HEK293 (cell line): ENCODE measurements around the gene ENAH.

Experiments used
- CTCF ChIA-PET: fragments of 350-600 bp; formaldehyde crosslinking; extraction: SDS; loops from one replicate; lab custom pipeline; 2021; ENCODE audit warnings: antibody characterized with exemption; lab: Yijun Ruan, JAX
- POLR2A ChIA-PET: fragments of 300-600 bp; formaldehyde crosslinking; extraction: SDS; loops from one replicate; lab custom pipeline; 2020; ENCODE audit warnings: antibody characterized with exemption, inconsistent platforms; lab: Yijun Ruan, JAX
- H3K27ac ChIP-seq: fragments of 200-500 bp; sonication (Bioruptor generic); 2 replicates; pipeline ENCODE4 v1.5.1; 2014; ENCODE audit warnings: low read depth, low read length, control low read depth, inconsistent platforms; ENCODE audit errors: extremely low read depth
- H3K36me3 ChIP-seq, 2 experiments: fragments of 200-500 bp in 1 of 2; sonication (Bioruptor generic) in 1 of 2; 1 replicate in 1 of 2; 2 replicates in 1 of 2; pipeline ENCODE4 v1.5.1; 2014 to 2017; ENCODE audit warnings: inconsistent platforms in 2 of 2, low read length in 2 of 2; ENCODE audit not compliant: control insufficient read depth in 2 of 2, insufficient read depth in 1 of 2
- H3K4me1 ChIP-seq: fragments of 200-500 bp; sonication (Bioruptor generic); 2 replicates; pipeline ENCODE4 v1.5.1; 2014; ENCODE audit warnings: mild to moderate bottlenecking, low read length, inconsistent platforms; ENCODE audit not compliant: control insufficient read depth, insufficient read depth
- H3K4me3 ChIP-seq: 2 replicates; pipeline ENCODE4 v1.5.1; 2011; ENCODE audit warnings: low read depth, mild to moderate bottlenecking, control low read depth, low read length, moderate library complexity
- H3K9me3 ChIP-seq: fragments of 200-500 bp; sonication (Bioruptor generic); 2 replicates; pipeline ENCODE4 v1.5.1; 2014; ENCODE audit warnings: low read depth, low read length, inconsistent platforms; ENCODE audit not compliant: control insufficient read depth, insufficient read depth
- CTCF ChIP-seq: fragments of 450-650 bp; formaldehyde crosslinking; IDR thresholded peaks from 2 replicates; pipeline ENCODE4 v1.5.1; 2016; ENCODE audit warnings: missing biosample characterization, missing genetic modification characterization
- EGR2 ChIP-seq: fragments of 450-650 bp; formaldehyde crosslinking; IDR thresholded peaks from 2 replicates; pipeline ENCODE4 v1.5.1; 2016; ENCODE audit warnings: low read depth, missing biosample characterization, missing genetic modification characterization
- KLF1 ChIP-seq: fragments of 450-650 bp; formaldehyde crosslinking; IDR thresholded peaks from 2 replicates; pipeline ENCODE4 v1.5.1; 2016; ENCODE audit warnings: missing biosample characterization, missing genetic modification characterization
- KLF16 ChIP-seq: fragments of 450-650 bp; formaldehyde crosslinking; IDR thresholded peaks from 2 replicates; pipeline ENCODE4 v1.5.1; 2017; ENCODE audit warnings: missing biosample characterization, missing genetic modification characterization
- KLF8 ChIP-seq: fragments of 450-650 bp; formaldehyde crosslinking; IDR thresholded peaks from 2 replicates; pipeline ENCODE4 v1.5.1; 2016; ENCODE audit warnings: missing biosample characterization, missing genetic modification characterization
- SALL2 ChIP-seq: fragments of 450-650 bp; formaldehyde crosslinking; IDR thresholded peaks from 2 replicates; pipeline ENCODE4 v1.5.0; 2017; ENCODE audit warnings: missing biosample characterization, mild to moderate bottlenecking, missing genetic modification characterization, borderline replicate concordance
- ZBTB7A ChIP-seq: fragments of 450-650 bp; formaldehyde crosslinking; IDR thresholded peaks from 2 replicates; pipeline ENCODE4 v1.5.1; 2016; ENCODE audit warnings: low read depth, missing biosample characterization, missing genetic modification characterization
- ZFHX2 ChIP-seq: fragments of 450-650 bp; formaldehyde crosslinking; conservative IDR thresholded peaks from 2 replicates; pipeline ENCODE4 v1.5.1; 2016; ENCODE audit warnings: missing biosample characterization, missing genetic modification characterization
- ZFP41 ChIP-seq: fragments of 450-650 bp; formaldehyde crosslinking; IDR thresholded peaks from 2 replicates; pipeline ENCODE4 v1.5.1; 2016; ENCODE audit warnings: missing biosample characterization, missing genetic modification characterization, borderline replicate concordance
- ZNF221 ChIP-seq: fragments of 450-650 bp; formaldehyde crosslinking; IDR thresholded peaks from 2 replicates; pipeline ENCODE4 v1.5.1; 2017; ENCODE audit warnings: missing biosample characterization, missing genetic modification characterization, borderline replicate concordance
- ZNF350 ChIP-seq: fragments of 450-650 bp; formaldehyde crosslinking; IDR thresholded peaks from 2 replicates; pipeline ENCODE4 v1.5.0; 2017; ENCODE audit warnings: missing biosample characterization, mild to moderate bottlenecking, missing genetic modification characterization
- ZNF501 ChIP-seq: fragments of 450-650 bp; formaldehyde crosslinking; IDR thresholded peaks from 2 replicates; pipeline ENCODE4 v1.5.1; 2016; ENCODE audit warnings: missing biosample characterization, missing genetic modification characterization
- ZNF76 ChIP-seq: fragments of 450-650 bp; formaldehyde crosslinking; IDR thresholded peaks from 2 replicates; pipeline ENCODE4; 2016; ENCODE audit warnings: low read depth, missing biosample characterization, missing genetic modification characterization, borderline replicate concordance
- ZNF785 ChIP-seq: fragments of 450-650 bp; formaldehyde crosslinking; IDR thresholded peaks from 2 replicates; pipeline ENCODE4 v1.5.1; 2016; ENCODE audit warnings: missing biosample characterization, missing genetic modification characterization
- ZNF791 ChIP-seq: fragments of 450-650 bp; formaldehyde crosslinking; IDR thresholded peaks from 2 replicates; pipeline ENCODE4 v1.5.1; 2016; ENCODE audit warnings: missing biosample characterization, missing genetic modification characterization
- ZNF843 ChIP-seq: fragments of 450-650 bp; formaldehyde crosslinking; IDR thresholded peaks from 2 replicates; pipeline ENCODE4 v1.5.1; 2016; ENCODE audit warnings: missing biosample characterization, missing genetic modification characterization
- TF ChIP-seq, protein P1 (sequence below): fragments of 450-650 bp; formaldehyde crosslinking; IDR thresholded peaks from 2 replicates; pipeline ENCODE4 v1.5.1; 2016; ENCODE audit warnings: missing biosample characterization, missing genetic modification characterization
- TF ChIP-seq, protein P2 (sequence below): fragments of 450-650 bp; formaldehyde crosslinking; IDR thresholded peaks from 2 replicates; pipeline ENCODE4 v1.5.1; 2016; ENCODE audit warnings: missing biosample characterization, missing genetic modification characterization
- TF ChIP-seq, protein P3 (sequence below): fragments of 450-650 bp; formaldehyde crosslinking; IDR thresholded peaks from 2 replicates; pipeline ENCODE4 v1.5.1; 2016; ENCODE audit warnings: missing biosample characterization, missing genetic modification characterization, borderline replicate concordance

Gene ENAH

DNA sequence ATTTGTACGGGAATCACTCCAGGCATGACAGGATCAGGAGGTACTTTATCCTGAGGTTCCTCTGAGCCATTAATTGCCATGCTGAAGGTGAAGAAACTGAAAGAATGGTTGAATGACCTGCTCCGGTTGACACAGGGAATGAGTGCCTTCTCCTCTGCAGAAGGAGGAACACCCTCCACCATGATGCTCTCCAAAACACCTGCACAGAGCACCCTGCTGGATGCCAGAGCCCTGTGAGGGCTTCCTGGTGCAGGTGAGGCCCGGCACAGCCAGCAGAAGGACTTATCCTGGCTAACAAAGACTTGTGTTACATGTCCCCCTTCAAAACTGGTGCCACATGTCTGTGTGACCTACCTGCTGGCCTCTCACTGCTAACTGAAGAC is 210.8 kb downstream of the ENAH start (continued):
- TF ChIP-seq, protein P1, sequence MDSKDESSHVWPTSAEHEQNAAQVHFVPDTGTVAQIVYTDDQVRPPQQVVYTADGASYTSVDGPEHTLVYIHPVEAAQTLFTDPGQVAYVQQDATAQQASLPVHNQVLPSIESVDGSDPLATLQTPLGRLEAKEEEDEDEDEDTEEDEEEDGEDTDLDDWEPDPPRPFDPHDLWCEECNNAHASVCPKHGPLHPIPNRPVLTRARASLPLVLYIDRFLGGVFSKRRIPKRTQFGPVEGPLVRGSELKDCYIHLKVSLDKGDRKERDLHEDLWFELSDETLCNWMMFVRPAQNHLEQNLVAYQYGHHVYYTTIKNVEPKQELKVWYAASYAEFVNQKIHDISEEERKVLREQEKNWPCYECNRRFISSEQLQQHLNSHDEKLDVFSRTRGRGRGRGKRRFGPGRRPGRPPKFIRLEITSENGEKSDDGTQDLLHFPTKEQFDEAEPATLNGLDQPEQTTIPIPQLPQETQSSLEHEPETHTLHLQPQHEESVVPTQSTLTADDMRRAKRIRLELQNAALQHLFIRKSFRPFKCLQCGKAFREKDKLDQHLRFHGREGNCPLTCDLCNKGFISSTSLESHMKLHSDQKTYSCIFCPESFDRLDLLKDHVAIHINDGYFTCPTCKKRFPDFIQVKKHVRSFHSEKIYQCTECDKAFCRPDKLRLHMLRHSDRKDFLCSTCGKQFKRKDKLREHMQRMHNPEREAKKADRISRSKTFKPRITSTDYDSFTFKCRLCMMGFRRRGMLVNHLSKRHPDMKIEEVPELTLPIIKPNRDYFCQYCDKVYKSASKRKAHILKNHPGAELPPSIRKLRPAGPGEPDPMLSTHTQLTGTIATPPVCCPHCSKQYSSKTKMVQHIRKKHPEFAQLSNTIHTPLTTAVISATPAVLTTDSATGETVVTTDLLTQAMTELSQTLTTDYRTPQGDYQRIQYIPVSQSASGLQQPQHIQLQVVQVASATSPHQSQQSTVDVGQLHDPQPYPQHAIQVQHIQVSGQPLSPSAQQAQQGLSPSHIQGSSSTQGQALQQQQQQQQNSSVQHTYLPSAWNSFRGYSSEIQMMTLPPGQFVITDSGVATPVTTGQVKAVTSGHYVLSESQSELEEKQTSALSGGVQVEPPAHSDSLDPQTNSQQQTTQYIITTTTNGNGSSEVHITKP, result no peak
- no peak for TF ChIP-seq ZBTB7A
- TF ChIP-seq SALL2 (tag by site-specific recombination), result no peak
- no peak; the same call in 1 of the 2 replicates for TF ChIP-seq ZNF843 (tag by site-specific recombination)
- no peak for TF ChIP-seq ZNF791 (tag by site-specific recombination)

DNA sequence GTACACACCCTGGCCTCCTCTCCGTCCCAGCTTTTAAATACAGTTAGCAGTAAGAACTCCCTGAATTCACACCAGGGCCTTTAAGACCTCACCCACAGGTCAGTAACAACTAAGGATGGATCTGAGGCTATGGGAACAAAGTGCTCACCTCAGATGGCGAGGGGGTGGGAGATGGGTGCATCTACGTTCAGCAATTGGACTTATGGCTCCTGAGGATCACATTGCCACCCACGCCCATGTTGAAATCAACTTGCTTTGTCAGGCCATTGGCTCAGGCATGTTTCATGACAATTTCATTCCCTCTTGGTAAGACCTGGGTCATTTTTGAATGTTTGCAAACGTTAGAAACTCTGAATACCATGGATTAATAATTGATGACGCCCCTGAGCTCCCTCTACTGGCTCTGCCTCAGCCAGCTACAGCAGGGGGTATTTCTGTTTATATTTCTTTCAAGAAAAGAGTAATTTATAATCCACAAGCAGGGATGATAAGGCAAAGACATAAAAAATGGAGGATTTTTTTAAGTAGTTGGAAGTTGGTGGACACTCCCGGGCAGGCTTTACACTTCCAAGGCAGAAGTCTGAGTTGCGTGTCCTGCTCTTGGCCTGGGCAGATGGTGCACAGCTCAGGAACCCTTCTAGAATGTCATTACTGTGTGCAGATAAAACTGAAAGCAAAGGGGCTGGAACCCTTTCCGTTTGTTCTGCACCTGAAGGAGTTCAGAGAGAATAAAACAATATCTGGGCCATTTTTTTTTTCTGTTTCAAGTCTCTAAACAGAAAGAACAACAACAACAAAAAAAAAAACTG is 211.4 kb downstream of the ENAH start:
- Histone ChIP-seq H3K4me1 (0 out of 2 replicates have a peak, but pooled peaks cover 2% of the 10 kb centered on the region), H3K27ac (no peak overlapping the region), H3K36me3 (no peaks in the 10 kb centered on the region), H3K4me3 (no peak overlapping the region), H3K9me3 (no peaks in the 10 kb centered on the region)
- ChIA-PET CTCF (interaction anchor here (0.8 to 2.5 kb wide), 12 partner anchors 9 to 546 kb away, joined by 3 to 8 read pairs (median 5); no protein-coding TSS in a partner anchor), POLR2A (interaction anchor here (1.5 kb wide), 1 partner anchor 21 kb away, joined by 3 read pairs; no protein-coding TSS in a partner anchor)
- TF ChIP-seq ZNF785 (tag by site-specific recombination) (no peak), ZFHX2 (peak; percentile 84), KLF8 (tag by site-specific recombination) (no peak), ZNF501 (tag by site-specific recombination) (no peak), CTCF (tag by site-specific recombination) (no peak), SALL2 (tag by site-specific recombination) (no peak), KLF1 (tag by site-specific recombination) (no peak), ZNF350 (tag by site-specific recombination) (no peak), ZNF76 (tag by site-specific recombination) (no peak), ZNF221 (no peak), EGR2 (peak; percentile 68), ZFP41 (tag by site-specific recombination) (no peak), KLF16 (tag by site-specific recombination) (no peak)
- TF ChIP-seq, protein P2, sequence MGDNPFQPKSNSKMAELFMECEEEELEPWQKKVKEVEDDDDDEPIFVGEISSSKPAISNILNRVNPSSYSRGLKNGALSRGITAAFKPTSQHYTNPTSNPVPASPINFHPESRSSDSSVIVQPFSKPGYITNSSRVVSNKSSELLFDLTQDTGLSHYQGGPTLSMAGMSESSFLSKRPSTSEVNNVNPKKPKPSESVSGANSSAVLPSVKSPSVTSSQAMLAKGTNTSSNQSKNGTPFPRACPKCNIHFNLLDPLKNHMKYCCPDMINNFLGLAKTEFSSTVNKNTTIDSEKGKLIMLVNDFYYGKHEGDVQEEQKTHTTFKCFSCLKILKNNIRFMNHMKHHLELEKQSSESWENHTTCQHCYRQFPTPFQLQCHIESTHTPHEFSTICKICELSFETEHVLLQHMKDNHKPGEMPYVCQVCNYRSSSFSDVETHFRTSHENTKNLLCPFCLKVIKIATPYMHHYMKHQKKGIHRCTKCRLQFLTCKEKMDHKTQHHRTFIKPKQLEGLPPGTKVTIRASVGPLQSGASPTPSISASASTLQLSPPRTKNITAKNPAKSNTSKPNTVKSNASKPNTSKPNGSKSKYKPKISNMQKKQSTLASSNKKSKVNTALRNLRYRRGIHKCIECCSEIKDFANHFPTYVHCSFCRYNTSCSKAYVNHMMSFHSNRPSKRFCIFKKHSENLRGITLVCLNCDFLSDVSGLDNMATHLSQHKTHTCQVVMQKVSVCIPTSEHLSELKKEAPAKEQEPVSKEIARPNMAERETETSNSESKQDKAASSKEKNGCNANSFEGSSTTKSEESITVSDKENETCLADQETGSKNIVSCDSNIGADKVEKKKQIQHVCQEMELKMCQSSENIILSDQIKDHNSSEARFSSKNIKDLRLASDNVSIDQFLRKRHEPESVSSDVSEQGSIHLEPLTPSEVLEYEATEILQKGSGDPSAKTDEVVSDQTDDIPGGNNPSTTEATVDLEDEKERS (tag by site-specific recombination), result no peak
- TF ChIP-seq, protein P3, sequence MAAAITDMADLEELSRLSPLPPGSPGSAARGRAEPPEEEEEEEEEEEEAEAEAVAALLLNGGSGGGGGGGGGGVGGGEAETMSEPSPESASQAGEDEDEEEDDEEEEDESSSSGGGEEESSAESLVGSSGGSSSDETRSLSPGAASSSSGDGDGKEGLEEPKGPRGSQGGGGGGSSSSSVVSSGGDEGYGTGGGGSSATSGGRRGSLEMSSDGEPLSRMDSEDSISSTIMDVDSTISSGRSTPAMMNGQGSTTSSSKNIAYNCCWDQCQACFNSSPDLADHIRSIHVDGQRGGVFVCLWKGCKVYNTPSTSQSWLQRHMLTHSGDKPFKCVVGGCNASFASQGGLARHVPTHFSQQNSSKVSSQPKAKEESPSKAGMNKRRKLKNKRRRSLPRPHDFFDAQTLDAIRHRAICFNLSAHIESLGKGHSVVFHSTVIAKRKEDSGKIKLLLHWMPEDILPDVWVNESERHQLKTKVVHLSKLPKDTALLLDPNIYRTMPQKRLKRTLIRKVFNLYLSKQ (tag by site-specific recombination), result no peak
